SKM-1 treated with dmso at 0.1 percent for 144 hours (cell line): ENCODE data around the gene CNTN4.

Source experiments
- DNase-seq: peaks from one replicate; lab custom pipeline; 2025; ENCODE audit not compliant: unreplicated experiment; lab: John Stamatoyannopoulos, UW

CNTN4 gene

DNA sequence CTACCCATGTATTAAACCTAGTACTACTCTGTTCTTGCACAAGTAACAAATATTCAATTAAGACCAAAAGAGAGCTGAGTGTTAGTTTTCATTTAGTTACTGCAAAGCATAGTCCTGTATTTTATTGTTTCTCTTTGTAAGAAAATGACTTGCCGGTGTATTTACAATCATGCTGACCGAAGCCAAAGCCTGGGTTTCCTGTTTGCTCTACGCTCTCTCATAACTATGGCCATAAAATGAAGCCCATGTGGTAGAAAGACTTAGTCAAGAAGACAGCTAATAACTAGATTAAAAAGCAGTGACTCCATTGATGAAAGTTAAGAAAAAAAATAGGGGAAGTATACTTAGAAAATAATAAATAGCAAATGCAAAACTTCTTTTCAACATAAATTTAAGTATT lies 479.9 kb downstream of the CNTN4 start:
- no peak for DNase-seq

DNA sequence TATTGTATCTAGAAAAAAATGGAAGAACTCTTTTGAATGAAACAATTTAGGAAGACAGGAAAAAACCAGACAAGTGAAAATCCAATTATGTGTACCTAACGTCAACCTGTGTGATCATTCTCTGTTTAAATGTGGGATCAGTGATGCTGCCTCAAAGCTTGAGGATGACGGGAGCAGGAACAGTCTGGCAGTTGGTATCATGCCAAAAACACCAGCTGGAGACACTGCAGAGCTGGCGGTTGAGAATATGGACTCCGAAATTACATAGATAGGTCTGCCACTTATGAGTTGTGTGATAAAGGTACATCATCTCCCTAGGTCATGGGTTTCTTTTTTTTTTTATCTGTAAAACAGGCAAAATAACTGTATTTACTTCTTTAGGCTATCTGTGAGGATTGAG lies 480.5 kb downstream of the CNTN4 start:
- DNase-seq, result no peak

GRCh38 chr3:2583046-2583445 lies 484.4 kb downstream of the CNTN4 start:
- no peak for DNase-seq

DNA sequence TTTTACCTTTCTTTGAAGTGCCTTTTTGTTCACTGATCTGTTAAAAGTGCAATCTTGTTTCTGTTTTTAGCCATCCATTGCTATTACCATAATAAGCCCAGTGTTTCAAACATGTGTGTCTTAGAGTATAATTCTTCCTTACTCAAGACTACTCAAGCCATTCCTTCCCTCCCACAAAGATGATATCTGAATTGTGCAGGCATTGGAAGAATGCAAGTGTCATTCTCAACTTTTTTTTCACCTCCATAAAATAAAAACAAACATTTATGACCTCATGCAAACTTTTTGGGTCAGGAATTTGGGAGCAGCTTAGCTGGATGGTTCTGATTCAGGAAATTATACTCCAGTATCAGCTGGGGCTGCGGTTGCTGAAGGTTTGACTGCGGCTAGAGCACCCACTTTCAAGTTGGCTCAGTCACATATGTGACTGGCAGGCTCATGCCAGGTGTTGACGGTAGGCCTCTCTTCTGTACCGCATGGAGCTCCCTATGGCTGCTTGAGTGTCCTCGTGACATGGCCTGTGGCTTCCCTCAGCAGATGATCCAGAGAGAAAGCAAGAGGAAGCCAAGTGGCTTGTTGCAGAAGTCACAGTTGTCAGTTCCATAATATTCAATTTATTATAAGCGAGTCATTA lies 490.8 kb downstream of the CNTN4 start:
- DNase-seq, result no peak

- no peak for DNase-seq
Observed at GRCh38 chr3:2595486-2595885, 496.8 kb downstream of the CNTN4 start.

DNA sequence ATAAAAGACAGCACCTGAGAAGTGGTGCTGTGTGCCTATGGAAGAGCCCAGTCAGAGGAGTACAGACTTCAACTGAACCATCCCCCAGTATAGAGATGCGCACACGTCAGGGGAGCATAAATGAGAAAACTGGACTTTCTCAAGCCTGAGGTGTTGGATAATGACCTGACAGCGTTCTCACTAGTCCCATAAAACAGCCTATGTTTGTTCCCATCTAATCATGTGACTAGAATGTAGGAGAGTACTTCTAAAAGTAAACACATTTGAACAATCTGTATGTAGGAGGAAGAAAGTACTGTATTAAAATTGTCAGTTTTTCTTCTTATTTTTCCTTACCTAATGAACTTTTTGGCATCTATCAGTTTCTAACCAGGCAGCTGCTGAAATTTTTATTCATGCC lies 498.9 kb downstream of the CNTN4 start:
- DNase-seq, result no peak

DNA sequence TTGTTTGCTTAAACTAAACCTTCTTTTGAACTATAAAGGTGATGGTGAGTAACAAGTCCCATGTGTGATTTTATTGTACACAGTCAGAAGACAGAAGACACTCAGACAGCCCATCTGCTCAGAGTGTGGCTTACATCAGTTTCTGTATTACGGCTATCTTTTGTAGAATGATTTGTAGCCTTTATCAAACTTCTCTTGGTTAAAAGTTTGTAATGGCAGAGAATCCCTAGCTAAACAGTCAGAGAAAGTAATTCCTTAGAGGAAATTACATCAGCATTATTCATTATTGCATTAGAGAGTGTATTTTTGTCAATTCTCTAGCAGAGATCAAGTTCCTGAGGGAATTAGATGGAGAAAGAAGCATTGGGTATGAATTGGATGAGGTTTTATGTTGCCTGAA lies 500.8 kb downstream of the CNTN4 start:
- no peak for DNase-seq

DNA sequence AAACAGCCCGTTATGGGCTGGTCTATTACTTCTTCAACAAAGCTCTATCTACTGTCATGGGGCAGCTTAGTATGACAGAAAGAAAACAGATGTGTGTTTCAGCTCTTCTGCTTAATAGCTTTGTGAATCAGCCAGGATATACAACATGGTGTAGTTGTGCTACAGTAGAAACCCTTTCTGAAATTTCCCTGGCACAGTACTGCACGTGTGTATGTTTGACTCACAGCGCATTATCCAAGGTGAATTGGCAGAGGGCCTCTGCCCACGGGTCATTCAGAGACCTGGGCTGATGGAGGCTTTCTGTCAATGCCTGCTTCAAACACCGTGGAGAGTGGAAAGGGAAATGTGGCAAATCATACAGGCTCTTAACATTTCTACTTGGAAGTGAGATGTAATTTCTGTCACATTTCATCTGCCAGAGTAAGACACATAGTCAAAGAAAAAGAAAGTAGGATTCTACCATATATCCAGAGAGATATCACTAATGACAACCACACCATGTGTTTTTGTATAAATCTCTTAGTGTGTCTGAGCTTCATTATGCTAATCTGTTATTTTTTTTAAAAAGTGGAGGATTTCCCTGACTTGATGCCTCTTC lies 505.1 kb downstream of the CNTN4 start:
- no peak for DNase-seq

GRCh38 chr3:2614578-2614977 lies 515.9 kb downstream of the CNTN4 start:
- no peak for DNase-seq

DNA sequence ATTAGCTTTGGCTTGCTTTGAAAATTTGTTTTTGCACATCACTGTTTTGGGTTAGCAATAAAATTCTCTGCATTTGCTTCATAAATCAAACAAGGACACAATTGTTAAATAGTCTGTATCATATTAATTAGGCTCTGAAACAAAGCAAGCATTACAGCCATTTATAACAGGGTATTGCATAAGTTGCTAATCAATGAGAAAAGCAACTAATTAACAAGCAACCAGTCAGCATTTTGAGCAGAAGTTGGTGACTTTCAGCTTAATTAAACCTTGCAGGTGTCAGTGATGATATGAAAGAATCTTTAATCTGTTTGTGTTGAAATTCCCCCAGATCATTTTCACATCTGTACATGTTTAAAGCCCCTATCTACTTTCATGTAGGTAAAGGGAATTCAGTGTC lies 516.4 kb downstream of the CNTN4 start:
- no peak for DNase-seq

DNA sequence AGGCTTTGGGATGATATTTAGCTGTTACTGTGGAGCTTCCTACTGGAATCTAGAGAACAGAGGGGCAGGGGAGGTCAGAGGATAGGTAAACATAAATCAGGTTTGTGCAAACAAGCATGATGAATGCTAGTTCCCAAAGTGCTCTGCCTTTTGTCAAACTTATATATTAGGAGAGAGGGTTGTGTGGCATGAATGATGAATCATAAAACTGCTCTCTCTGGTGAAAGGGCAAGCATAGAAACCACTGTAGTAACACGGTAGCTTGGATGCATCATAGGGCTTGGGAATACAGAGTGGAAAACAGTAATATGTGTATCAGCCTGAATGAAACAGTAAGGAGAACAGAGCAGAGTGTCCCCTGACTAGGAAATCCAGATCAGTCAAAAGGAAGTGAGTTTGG lies 524.8 kb downstream of the CNTN4 start:
- no peak for DNase-seq

DNA sequence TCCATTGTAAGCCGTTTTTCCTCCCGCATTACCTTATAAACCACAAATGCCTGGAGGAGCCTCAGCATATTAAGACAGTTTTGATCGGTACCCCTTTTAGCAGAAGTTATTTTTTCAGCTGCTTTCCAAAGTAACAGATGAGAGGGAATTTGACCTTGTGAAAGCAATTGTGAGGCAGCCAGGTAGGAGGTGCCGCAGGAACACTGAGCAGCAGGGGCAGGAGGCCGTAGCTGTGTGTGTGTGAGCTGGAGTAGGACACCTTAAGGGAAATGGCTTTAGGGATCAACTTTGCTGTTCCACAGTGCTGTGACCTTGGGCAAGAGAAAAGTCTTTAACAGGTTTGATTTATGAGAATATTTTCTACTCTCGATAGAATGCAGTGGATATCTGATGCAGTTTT lies 529.5 kb downstream of the CNTN4 start:
- DNase-seq, result no peak

DNA sequence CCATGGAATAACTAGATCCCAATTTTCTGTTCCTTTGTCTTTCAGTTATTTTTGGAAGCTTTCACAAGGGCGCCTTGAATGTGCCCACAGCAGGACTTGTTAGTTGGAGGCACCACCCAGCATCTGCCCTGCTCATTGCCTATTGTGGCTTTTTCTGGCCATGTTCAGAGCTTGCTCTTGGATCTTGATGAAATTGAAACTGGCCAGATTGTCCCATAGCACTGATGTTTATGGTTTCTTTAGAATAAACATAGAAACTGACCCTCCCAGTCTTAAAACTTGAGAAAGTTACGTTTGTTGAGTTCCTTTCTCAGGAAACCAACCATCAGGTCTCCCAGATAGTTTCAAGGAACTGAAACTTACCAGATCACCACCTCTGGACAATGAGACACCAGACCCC lies 536.8 kb downstream of the CNTN4 start:
- DNase-seq, result peak; percentile 15

GRCh38 chr3:2643606-2644005 lies 544.9 kb downstream of the CNTN4 start:
- DNase-seq, result no peak

DNA sequence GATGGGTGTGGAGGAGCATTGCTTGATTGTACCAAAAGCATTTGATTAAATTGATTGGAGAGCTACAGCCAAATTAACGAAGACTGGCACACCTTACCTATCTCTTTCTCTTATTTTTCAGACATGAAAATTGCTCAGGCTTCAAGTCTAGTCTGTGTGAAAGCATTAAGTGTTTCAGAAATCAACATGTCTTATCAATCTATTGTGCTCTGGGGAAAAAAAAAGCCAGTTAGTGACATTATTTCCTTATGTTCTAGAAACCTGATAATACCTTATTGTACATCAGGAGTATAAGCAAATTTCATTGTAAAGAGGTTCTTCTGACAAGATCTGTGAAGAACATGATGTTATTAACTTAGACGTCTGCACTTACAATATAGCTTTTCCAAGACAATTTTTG lies 546.3 kb downstream of the CNTN4 start:
- no peak for DNase-seq

GRCh38 chr3:2650746-2651145 lies 552.1 kb downstream of the CNTN4 start:
- DNase-seq, result no peak

- no peak for DNase-seq
Observed at GRCh38 chr3:2652386-2652785, 553.7 kb downstream of the CNTN4 start.

DNA sequence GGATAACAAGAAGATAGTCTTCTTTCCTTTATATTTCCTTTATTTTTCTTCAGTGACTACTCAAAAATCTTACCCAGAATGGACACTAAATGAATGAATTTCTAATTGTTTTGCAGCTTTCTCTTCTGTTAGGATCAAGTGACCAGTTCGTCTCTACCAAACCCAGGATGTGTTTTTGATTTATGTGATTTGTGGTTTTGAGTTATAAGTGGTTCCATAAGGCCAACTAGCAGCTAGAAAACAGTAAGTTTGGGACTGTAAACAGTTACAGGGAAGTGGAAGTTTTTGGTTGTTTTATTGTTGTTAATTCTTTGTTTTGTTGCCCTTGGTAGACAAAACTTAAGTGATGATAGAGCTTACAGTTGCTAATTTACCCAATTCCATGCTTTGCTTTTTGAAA lies 555.0 kb downstream of the CNTN4 start:
- no peak for DNase-seq

DNA sequence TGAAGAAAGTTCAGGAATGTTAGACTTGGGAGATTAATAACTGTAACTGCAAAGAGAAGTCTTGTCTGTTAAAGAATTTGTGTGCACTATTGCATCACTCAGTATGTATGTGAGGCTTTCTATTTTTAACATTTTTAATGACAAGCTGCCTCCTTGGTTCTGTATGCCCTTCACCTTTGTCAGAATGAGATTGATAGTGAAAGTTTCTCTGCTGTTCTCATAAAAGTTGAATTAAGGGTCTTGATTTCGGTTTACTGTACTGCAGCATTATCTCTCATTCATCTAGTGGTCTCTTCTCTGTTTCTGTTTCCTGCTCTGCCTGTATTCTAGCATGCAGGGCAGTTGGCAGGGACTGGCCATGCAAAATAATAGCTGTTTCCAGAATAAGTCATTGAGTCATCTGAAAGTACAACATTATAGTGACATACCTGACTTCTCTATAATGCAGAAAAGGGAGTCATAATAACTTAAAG lies 556.6 kb downstream of the CNTN4 start:
- no peak for DNase-seq

- no peak for DNase-seq
Observed at GRCh38 chr3:2656806-2657777, 558.4 kb downstream of the CNTN4 start.

DNA sequence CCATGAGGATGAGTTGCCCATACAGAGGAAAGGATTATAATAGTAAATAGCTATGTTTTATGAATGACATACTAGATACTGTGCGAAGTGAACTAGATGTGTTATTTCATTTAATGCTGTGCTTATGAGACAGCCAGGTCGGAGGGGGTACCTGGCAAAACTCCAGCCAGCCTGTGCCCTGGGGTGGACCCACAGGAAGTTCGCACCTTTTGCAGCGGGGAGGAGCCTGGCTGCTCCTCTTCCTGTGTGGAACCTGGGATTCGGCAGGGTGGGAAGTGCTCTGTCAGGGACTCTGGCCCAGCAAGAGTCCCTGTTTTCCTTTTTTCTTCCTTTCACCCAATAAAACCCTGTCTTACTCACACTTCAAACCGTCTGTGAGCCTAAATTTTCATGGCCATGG lies 559.3 kb downstream of the CNTN4 start:
- no peak for DNase-seq

- DNase-seq, result no peak
Observed at GRCh38 chr3:2659896-2660295, 561.2 kb downstream of the CNTN4 start.
